RWPE2 (cell line): ENCODE data around the gene CEBPA.

Experiments
- ATAC-seq: fragments of 200-7000 bp; cut with Tn5 transposase; 3 replicates; pipeline ENCODE4 v1.9.1; 2021; ENCODE audit warnings: low read depth
- DNase-seq: peaks from one replicate; pipeline ENCODE4 v3.0.0-alpha.2; 2020; ENCODE audit warnings: low spot score
- H3K27ac ChIP-seq: fragments of 450-650 bp; 2 replicates; pipeline ENCODE4 v1.5.1; 2017; ENCODE audit warnings: mild to moderate bottlenecking; ENCODE audit not compliant: poor library complexity, severe bottlenecking
- H3K27me3 ChIP-seq: fragments of 250-450 bp; sonication (Bioruptor Pico); 2 replicates; pipeline ENCODE4 v1.5.1; 2021; ENCODE audit warnings: mild to moderate bottlenecking, moderate library complexity; ENCODE audit not compliant: insufficient read depth, poor library complexity, severe bottlenecking
- H3K36me3 ChIP-seq: fragments of 250-450 bp; sonication (Bioruptor Pico); 2 replicates; pipeline ENCODE4 v1.5.1; 2020; ENCODE audit warnings: low read depth, mild to moderate bottlenecking, moderate library complexity
- H3K4me1 ChIP-seq: fragments of 250-450 bp; sonication (Bioruptor Pico); 2 replicates; pipeline ENCODE4 v1.5.1; 2021; ENCODE audit warnings: mild to moderate bottlenecking, moderate library complexity; ENCODE audit not compliant: insufficient read depth, poor library complexity, severe bottlenecking
- H3K4me3 ChIP-seq: fragments of 250-450 bp; sonication (Bioruptor Pico); 2 replicates; pipeline ENCODE4 v1.5.1; 2021; ENCODE audit warnings: mild to moderate bottlenecking, moderate library complexity; ENCODE audit not compliant: severe bottlenecking
- H3K9me3 ChIP-seq: fragments of 250-450 bp; sonication (Bioruptor Pico); 2 replicates; pipeline ENCODE4 v1.5.1; 2021; ENCODE audit warnings: mild to moderate bottlenecking, moderate library complexity; ENCODE audit not compliant: severe bottlenecking
- CTCF ChIP-seq: fragments of 450-650 bp; IDR thresholded peaks from one replicate; pipeline ENCODE4 v1.5.1; 2017; ENCODE audit warnings: mild to moderate bottlenecking, moderate library complexity; ENCODE audit not compliant: poor library complexity, severe bottlenecking

Gene CEBPA

GRCh38 chr19:33252418-33252962, 49.8 kb downstream of the CEBPA start:
- DNase-seq (no peak), ATAC-seq (no peak)
- TF ChIP-seq CTCF = no peak
- H3K27me3 ChIP-seq = no peaks in the 10 kb centered on the region
- H3K27ac ChIP-seq = no peak overlapping the region
- H3K36me3 ChIP-seq = no peaks in the 10 kb centered on the region
- no peaks in the 10 kb centered on the region for H3K9me3 ChIP-seq
- H3K4me1 ChIP-seq = no peaks in the 10 kb centered on the region
- no peak overlapping the region for H3K4me3 ChIP-seq

GRCh38 chr19:33251526-33252090, 50.7 kb downstream of the CEBPA start:
- Histone ChIP-seq H3K9me3 (no peaks in the 10 kb centered on the region), H3K4me1 (no peaks in the 10 kb centered on the region), H3K27ac (no peak overlapping the region), H3K36me3 (no peaks in the 10 kb centered on the region), H3K27me3 (no peaks in the 10 kb centered on the region), H3K4me3 (no peak overlapping the region)
- TF ChIP-seq CTCF = no peak
- DNase-seq (no peak), ATAC-seq (no peak)

- H3K27ac ChIP-seq = no peak overlapping the region
- no peak for ATAC-seq
- no peaks in the 10 kb centered on the region for H3K27me3 ChIP-seq
- TF ChIP-seq CTCF = no peak
- DNase-seq = no peak
- no peaks in the 10 kb centered on the region for H3K9me3 ChIP-seq
- H3K4me3 ChIP-seq = no peak overlapping the region
- H3K4me1 ChIP-seq = no peaks in the 10 kb centered on the region
- H3K36me3 ChIP-seq = no peaks in the 10 kb centered on the region
Measured at GRCh38 chr19:33251076-33251475, 51.3 kb downstream of the CEBPA start.

GRCh38 chr19:33250500-33250899, 51.8 kb downstream of the CEBPA start:
- Histone ChIP-seq H3K9me3 (no peaks in the 10 kb centered on the region), H3K36me3 (no peaks in the 10 kb centered on the region), H3K4me3 (no peak overlapping the region), H3K27me3 (no peaks in the 10 kb centered on the region), H3K4me1 (no peaks in the 10 kb centered on the region), H3K27ac (no peak overlapping the region)
- no peak for TF ChIP-seq CTCF
- ATAC-seq (no peak), DNase-seq (no peak)
